K562 (cell line): ENCODE results near the gene ZNRF2. TPM values are rescaled to one million over a fixed set of nuclear protein-coding genes. Genes with fewer than 3 reads are reported as not detected.

Source experiments
- C11orf30 ChIP-seq: fragments of 450-650 bp; IDR thresholded peaks from 2 replicates; pipeline ENCODE4 v1.6.1; 2016; ENCODE audit warnings: low read depth, mild to moderate bottlenecking
- CAMTA2 ChIP-seq: fragments of 250-450 bp; sonication (Bioruptor Pico); conservative IDR thresholded peaks from 2 replicates; pipeline ENCODE4 v1.5.1; 2022
- CCNT2 ChIP-seq: IDR thresholded peaks from 2 replicates; pipeline ENCODE4 v1.6.1; 2011; ENCODE audit warnings: borderline replicate concordance, low read depth, mild to moderate bottlenecking, moderate library complexity, mixed read lengths, low read length; ENCODE audit not compliant: insufficient read length; ENCODE audit errors: extremely low read depth
- E2F3 ChIP-seq: fragments of 250-450 bp; sonication (Bioruptor Pico); IDR thresholded peaks from 2 replicates; pipeline ENCODE4 v1.4.0; 2020; ENCODE audit warnings: mild to moderate bottlenecking
- EP300 ChIP-seq: IDR thresholded peaks from 2 replicates; pipeline ENCODE4 v1.6.1; 2012; ENCODE audit warnings: low read length, improper control_type of control experiment
- FOXP1 ChIP-seq: sonication (generic); formaldehyde crosslinking; IDR thresholded peaks from 2 replicates; pipeline ENCODE4 v1.8.0; 2022; ENCODE audit warnings: mild to moderate bottlenecking, missing genetic modification reagents
- GATAD2B ChIP-seq: fragments of 450-650 bp; IDR thresholded peaks from 2 replicates; pipeline ENCODE4 v1.6.1; 2017; ENCODE audit warnings: mild to moderate bottlenecking, borderline replicate concordance
- HNRNPK ChIP-seq: fragments of 200-400 bp; formaldehyde crosslinking; IDR thresholded peaks from one replicate; pipeline ENCODE4 v1.6.1; 2018; ENCODE audit warnings: mild to moderate bottlenecking, low read depth, low read length; ENCODE audit not compliant: poor library complexity, severe bottlenecking
- MEF2A ChIP-seq: IDR thresholded peaks from 2 replicates; pipeline ENCODE4 v1.6.1; 2011; ENCODE audit warnings: low read depth, mild to moderate bottlenecking, low read length, moderate library complexity; ENCODE audit not compliant: control insufficient read depth
- NR2C1 ChIP-seq, 2 experiments: fragments of 450-650 bp; IDR thresholded peaks; 2 replicates each; pipeline ENCODE4 v1.6.1; 2017; ENCODE audit warnings: mild to moderate bottlenecking in 2 of 2, antibody characterized with exemption in 1 of 2, inconsistent platforms in 1 of 2, missing compliant biosample characterization in 1 of 2, missing genetic modification characterization in 1 of 2
- RBM34 ChIP-seq: fragments of 200-400 bp; formaldehyde crosslinking; IDR thresholded peaks from 2 replicates; pipeline ENCODE4 v1.6.1; 2018; ENCODE audit warnings: low read length, borderline replicate concordance; ENCODE audit not compliant: insufficient read depth
- SMC3 ChIP-seq: conservative IDR thresholded peaks from 2 replicates; pipeline ENCODE4 v1.6.1; 2011; ENCODE audit warnings: low read depth, low read length, improper control_type of control experiment; ENCODE audit not compliant: insufficient read depth
- TARDBP ChIP-seq: fragments of 450-650 bp; IDR thresholded peaks from 2 replicates; pipeline ENCODE4 v1.6.1; 2016
- ZKSCAN3 ChIP-seq: fragments of 250-450 bp; sonication (Bioruptor Pico); IDR thresholded peaks from 2 replicates; pipeline ENCODE4 v1.4.0; 2020
- ZNF133 ChIP-seq: fragments of 250-450 bp; sonication (Bioruptor Pico); IDR thresholded peaks from 2 replicates; pipeline ENCODE4 v1.4.0; 2020; ENCODE audit warnings: mild to moderate bottlenecking
- ZNF311 ChIP-seq: fragments of 250-450 bp; sonication (Bioruptor Pico); IDR thresholded peaks from 2 replicates; pipeline ENCODE4 v1.4.0; 2020; ENCODE audit warnings: mild to moderate bottlenecking, moderate library complexity
- ZNF316 ChIP-seq: fragments of 450-650 bp; IDR thresholded peaks from 2 replicates; pipeline ENCODE4 v1.6.1; 2016
- ZNF695 ChIP-seq: fragments of 450-650 bp; formaldehyde crosslinking; IDR thresholded peaks from 2 replicates; pipeline ENCODE4 v1.4.0; 2020; ENCODE audit warnings: mild to moderate bottlenecking, moderate library complexity
- ZNF77 ChIP-seq: fragments of 250-450 bp; sonication (Bioruptor Pico); IDR thresholded peaks from 2 replicates; pipeline ENCODE4 v1.5.0; 2020
- ZNF778 ChIP-seq: fragments of 450-650 bp; formaldehyde crosslinking; IDR thresholded peaks from 2 replicates; pipeline ENCODE4 v1.4.0; 2020; ENCODE audit warnings: mild to moderate bottlenecking, moderate library complexity
- polyA plus RNA-seq, 8 experiments: library from polyadenylated mRNA; depleted of rRNA in 4 of 8; stranded (reverse) in 5 of 8; unstranded in 3 of 8; fragments of >200 nt; fragmentation: Nextera tagmentation in 2 of 8; fragmentation: Illumina TruSeq in 1 of 8; extraction: Ambion mirVana in 2 of 8; extraction: Trizol in 1 of 8; gene quantifications; 2 replicates each; pipeline versions ENCODE4 v1.2.1 to v1.2.3, GENCODE V29; 2011 to 2014; ENCODE audit warnings: inconsistent platforms in 1 of 8, missing spikeins in 1 of 8
- total RNA-seq, 7 experiments: library from RNA; depleted of rRNA in 6 of 7; stranded (reverse); fragments of >200 nt in 6 of 7; fragmentation: Illumina TruSeq in 2 of 7; extraction: Trizol in 2 of 7; gene quantifications; 2 replicates each; pipeline versions ENCODE4 v1.2.1 to v1.2.3, GENCODE V29; 2011 to 2021; ENCODE audit warnings: low replicate concordance in 1 of 7
- TF ChIP-seq, protein P1 (sequence below): fragments of 250-450 bp; sonication (Bioruptor Pico); IDR thresholded peaks from 2 replicates; pipeline ENCODE4 v1.5.0; 2020; ENCODE audit warnings: mild to moderate bottlenecking
- TF ChIP-seq, protein P2 (sequence below): fragments of 450-650 bp; formaldehyde crosslinking; IDR thresholded peaks from 2 replicates; pipeline ENCODE4 v1.4.0; 2020; ENCODE audit warnings: mild to moderate bottlenecking, moderate library complexity
- TF ChIP-seq, protein P3 (sequence below): fragments of 250-450 bp; sonication (Bioruptor Pico); IDR thresholded peaks from 2 replicates; pipeline ENCODE4 v1.8.0; 2021; ENCODE audit warnings: borderline replicate concordance, mild to moderate bottlenecking, moderate library complexity; ENCODE audit not compliant: poor library complexity, severe bottlenecking
- TF ChIP-seq, protein P4 (sequence below): fragments of 250-450 bp; sonication (Bioruptor Pico); IDR thresholded peaks from 2 replicates; pipeline ENCODE4 v1.5.0; 2020; ENCODE audit warnings: mild to moderate bottlenecking, borderline replicate concordance
- TF ChIP-seq, protein P5 (sequence below): sonication (generic); formaldehyde crosslinking; IDR thresholded peaks from 2 replicates; pipeline ENCODE4 v1.8.1; 2022; ENCODE audit warnings: missing genetic modification reagents

Gene ZNRF2
- total and polyA plus RNA-seq, 9 of the 15 experiments (the other 6 are each of a cell fraction or from before 2014, with no cell fraction given), result 1.1 to 13.9 (median 5.5) TPM

DNA sequence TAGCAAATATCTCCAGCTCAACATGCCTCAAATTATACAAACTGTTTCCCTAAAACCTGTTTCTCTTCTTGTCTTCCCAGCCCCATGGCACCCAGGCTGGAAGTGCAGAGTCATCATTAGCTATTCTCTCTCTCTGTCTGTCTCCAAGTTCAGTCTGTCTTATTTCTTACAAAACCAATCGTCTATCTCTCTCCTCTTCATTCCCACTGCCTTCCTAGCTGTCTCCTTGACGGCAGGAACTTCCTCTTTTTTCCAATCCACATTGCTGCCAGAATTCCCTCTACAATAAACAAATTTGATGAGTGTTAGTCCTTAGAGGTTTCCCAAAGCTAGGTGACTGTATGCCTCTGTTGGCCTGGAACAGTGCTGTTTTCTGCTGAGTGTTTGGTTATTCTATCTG, 14.9 kb upstream of the ZNRF2 start (continued):
- TF ChIP-seq NR2C1 (IDR thresholded peaks at IDR 0.05) (no peak), NR2C1 (tag; IDR thresholded peaks at IDR 0.05) (no peak), FOXP1 (CRISPR knock-in tag) (no peak), ZNF695 (CRISPR knock-in tag) (no peak), ZNF133 (CRISPR knock-in tag) (no peak), SMC3 (no peak), EP300 (no peak), HNRNPK (no peak), C11orf30 (peak; percentile 95), ZNF778 (CRISPR knock-in tag) (no peak), ZNF77 (no peak), TARDBP (no peak), CCNT2 (no peak), ZNF311 (CRISPR knock-in tag) (no peak), ZNF316 (peak; percentile 97), MEF2A (no peak), E2F3 (CRISPR knock-in tag) (no peak), CAMTA2 (no peak), GATAD2B (no peak), ZKSCAN3 (no peak), RBM34 (no peak)
- TF ChIP-seq, protein P1, sequence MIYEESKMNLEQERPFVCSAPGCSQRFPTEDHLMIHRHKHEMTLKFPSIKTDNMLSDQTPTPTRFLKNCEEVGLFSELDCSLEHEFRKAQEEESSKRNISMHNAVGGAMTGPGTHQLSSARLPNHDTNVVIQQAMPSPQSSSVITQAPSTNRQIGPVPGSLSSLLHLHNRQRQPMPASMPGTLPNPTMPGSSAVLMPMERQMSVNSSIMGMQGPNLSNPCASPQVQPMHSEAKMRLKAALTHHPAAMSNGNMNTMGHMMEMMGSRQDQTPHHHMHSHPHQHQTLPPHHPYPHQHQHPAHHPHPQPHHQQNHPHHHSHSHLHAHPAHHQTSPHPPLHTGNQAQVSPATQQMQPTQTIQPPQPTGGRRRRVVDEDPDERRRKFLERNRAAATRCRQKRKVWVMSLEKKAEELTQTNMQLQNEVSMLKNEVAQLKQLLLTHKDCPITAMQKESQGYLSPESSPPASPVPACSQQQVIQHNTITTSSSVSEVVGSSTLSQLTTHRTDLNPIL (CRISPR knock-in tag), result no peak
- TF ChIP-seq, protein P2, sequence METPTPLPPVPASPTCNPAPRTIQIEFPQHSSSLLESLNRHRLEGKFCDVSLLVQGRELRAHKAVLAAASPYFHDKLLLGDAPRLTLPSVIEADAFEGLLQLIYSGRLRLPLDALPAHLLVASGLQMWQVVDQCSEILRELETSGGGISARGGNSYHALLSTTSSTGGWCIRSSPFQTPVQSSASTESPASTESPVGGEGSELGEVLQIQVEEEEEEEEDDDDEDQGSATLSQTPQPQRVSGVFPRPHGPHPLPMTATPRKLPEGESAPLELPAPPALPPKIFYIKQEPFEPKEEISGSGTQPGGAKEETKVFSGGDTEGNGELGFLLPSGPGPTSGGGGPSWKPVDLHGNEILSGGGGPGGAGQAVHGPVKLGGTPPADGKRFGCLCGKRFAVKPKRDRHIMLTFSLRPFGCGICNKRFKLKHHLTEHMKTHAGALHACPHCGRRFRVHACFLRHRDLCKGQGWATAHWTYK (CRISPR knock-in tag), result no peak
- TF ChIP-seq, protein P3, sequence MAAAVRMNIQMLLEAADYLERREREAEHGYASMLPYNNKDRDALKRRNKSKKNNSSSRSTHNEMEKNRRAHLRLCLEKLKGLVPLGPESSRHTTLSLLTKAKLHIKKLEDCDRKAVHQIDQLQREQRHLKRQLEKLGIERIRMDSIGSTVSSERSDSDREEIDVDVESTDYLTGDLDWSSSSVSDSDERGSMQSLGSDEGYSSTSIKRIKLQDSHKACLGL, result no peak
- TF ChIP-seq, protein P4, sequence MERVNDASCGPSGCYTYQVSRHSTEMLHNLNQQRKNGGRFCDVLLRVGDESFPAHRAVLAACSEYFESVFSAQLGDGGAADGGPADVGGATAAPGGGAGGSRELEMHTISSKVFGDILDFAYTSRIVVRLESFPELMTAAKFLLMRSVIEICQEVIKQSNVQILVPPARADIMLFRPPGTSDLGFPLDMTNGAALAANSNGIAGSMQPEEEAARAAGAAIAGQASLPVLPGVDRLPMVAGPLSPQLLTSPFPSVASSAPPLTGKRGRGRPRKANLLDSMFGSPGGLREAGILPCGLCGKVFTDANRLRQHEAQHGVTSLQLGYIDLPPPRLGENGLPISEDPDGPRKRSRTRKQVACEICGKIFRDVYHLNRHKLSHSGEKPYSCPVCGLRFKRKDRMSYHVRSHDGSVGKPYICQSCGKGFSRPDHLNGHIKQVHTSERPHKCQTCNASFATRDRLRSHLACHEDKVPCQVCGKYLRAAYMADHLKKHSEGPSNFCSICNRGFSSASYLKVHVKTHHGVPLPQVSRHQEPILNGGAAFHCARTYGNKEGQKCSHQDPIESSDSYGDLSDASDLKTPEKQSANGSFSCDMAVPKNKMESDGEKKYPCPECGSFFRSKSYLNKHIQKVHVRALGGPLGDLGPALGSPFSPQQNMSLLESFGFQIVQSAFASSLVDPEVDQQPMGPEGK, result no peak
- TF ChIP-seq, protein P5, sequence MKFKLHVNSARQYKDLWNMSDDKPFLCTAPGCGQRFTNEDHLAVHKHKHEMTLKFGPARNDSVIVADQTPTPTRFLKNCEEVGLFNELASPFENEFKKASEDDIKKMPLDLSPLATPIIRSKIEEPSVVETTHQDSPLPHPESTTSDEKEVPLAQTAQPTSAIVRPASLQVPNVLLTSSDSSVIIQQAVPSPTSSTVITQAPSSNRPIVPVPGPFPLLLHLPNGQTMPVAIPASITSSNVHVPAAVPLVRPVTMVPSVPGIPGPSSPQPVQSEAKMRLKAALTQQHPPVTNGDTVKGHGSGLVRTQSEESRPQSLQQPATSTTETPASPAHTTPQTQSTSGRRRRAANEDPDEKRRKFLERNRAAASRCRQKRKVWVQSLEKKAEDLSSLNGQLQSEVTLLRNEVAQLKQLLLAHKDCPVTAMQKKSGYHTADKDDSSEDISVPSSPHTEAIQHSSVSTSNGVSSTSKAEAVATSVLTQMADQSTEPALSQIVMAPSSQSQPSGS (CRISPR knock-in tag), result no peak
